GM15510 (cell line): Measurements from ENCODE around the gene ATRX.

Experiments used
- POLR2A ChIP-seq: IDR thresholded peaks from 3 replicates; pipeline ENCODE4 v1.6.1; 2011; ENCODE audit warnings: borderline replicate concordance; ENCODE audit not compliant: insufficient read length; ENCODE audit errors: extremely low read depth

Gene ATRX

DNA sequence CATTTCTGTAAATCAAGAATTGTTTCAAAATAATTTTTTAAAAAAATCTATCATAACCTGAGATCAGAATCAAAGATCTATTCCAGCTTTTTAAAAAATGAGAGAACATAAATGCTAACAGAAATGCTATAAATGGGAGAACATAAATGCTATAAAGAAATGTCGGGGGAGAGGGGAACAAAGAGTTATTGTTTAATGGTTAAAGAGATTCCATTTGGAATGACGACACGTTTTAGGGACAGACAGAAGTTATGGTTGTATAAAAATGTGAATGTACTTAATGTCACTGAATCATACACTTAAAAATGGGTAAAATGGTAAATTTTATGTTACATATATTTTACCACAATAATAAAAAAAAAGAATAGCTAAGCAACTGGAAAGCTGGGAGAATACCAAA, 127.1 kb downstream of the ATRX start:
- TF ChIP-seq POLR2A, result no peak

DNA sequence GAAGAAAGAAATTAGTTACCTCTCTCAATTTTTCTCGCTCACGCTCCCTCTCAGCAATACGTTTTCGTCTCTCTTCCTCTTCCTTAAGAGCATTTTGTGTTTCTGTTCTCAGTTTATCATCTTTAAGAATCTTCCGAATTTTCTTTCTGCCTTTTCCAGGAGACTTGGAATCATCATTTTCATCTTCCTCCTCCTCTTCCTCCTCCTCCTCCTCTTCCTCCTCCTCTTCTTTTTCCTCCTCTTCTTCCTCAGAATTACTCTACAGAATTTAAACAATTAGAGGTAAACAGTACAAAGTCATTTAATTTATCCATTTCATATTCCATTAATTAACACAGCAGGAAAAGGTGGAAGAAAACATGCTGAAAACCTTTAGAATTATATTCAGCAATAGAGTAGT, 133.9 kb downstream of the ATRX start:
- no peak for TF ChIP-seq POLR2A

DNA sequence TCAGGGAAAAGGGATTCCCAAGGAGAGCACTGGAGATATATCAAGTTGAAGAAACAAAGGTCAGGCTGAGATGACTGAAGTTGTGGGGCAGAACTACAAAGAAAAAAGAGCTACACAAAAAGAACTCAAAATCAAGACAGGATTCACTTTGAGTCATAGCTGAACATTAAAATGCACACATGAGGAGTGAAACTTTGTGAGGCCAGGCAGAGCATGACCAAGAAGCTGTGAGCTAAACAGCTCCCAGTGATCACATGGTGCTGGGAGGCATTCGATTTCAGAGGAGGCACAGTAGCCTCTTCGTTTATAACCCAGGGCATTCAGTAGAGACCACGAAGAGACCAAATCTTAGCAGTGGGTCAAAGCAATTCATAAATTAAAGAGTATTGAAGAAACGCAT, 145.3 kb downstream of the ATRX start:
- TF ChIP-seq POLR2A, result no peak

DNA sequence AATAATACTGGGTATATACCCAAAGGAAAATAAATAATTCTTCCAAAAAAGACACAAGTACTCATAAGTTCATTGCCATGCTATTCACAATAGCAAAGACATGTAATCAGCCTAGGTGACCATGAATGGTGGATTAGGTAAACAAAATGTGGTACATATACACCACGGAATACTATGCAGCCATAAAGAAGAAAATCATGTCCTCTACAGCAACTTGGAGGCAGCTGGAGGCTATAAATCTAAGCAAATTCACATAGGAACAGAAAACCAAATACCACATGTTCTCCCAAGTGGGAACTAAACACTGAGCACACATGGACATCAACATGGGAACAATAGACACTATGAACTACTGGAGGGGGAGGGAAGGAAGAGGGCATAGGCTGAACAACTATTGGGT, 146.2 kb downstream of the ATRX start:
- TF ChIP-seq POLR2A, result no peak

DNA sequence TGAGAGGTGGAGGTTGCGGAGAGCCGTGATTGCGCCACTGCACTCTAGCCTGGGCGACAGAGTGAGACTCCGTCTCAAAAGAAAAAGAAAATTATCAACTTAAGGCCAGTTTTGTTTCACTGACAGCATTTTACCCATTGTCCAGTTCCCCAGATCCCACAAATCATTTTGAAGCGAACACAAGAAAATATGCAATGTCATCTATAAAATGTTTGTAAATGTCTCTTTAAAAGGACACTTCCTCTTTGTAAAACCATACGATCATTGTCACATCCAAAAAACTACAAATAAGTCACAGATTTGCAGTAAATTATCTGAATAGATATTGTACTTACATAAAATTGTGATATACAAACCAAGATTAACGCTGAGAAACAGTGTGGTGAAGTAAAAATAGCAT, 147.6 kb downstream of the ATRX start:
- no peak for TF ChIP-seq POLR2A

DNA sequence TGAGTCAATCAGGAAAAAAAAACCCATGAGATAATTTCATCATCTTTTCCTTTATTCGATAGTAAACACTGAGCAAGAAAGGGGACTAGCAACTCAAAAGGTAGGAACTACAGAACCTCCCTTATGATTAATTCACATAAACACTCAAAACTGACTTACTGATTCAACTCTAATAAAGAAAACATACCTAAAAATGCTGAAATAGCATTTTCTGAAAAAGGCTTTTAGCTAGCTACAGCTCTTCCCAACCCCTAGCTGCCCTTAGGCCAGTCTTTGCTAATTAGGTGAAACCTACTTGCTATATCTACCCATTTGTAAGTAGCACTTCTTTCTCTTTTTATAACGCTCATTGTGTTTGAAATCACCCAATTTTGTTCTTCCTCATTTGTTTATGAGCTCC, 150.6 kb downstream of the ATRX start:
- TF ChIP-seq POLR2A, result no peak

DNA sequence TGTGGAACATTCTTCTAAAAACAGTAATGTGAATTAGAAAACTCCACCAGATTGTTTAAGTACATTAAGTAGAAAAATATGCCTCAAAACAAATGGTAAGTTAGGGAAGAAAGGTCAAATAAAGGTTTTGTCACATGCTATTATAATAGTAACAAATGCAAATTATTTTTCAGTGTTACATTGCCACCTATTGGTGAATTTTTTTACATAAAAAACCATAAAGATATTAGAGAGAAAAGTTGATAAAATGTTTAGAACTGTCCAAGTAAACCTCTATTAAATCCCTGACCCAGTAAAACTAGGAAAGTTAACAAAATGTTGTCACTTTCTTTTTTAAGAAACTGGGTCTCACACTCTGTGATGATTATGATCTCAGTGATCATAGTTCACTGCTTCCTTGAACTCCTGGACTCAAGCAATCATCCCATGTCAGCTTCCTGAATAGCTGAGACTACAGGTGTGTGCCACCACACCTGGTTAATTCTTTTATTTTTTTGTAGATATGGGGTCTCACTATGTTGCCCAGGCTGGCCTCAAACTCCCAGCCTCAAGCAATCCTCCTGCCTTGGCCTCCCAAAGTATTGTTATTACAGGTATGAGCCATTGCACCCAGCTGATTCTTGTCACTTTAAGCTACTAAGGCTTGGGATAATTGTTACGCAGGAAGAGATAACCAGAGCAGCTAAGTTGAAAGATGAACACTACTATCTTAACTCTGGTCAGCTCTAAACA, 157.6 kb downstream of the ATRX start:
- no peak for TF ChIP-seq POLR2A

DNA sequence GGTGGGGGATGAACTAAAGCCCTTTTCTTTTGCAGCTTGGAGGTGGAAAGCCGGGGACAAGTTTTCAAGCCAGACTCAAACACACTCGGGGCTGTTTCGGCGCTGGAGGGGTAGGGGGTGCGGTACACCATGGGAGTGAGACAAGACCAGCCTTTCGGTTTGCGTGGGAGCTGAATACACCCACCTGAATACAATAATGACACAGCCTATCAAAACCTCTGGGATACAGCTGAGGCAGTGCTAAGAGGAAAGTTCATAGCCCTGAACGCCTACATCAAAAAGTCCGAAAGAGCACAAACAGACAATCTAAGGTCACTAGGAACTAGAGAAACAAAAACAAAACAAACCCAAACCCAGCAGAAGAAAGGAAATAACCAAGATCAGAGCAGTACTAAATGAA, 163.3 kb downstream of the ATRX start:
- no peak for TF ChIP-seq POLR2A

DNA sequence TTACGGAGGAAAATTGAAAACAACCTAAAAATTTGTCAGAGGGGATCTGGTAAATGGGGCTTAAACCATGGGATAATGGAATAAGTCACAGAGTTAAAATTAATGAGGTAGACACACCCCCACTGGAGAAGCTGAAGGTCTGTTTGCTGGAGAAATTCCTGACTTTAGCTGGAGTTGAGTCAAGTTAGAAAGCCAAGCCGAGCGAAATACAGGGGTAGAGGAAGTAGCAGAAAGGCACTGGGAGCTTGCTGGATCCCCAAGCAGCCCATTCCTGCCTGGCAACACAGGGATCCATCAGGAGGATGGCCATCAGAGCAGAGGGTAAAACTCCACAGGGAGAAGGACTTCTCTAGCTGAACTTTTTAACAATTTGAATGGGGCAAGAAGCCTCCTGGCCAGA, 163.8 kb downstream of the ATRX start:
- no peak for TF ChIP-seq POLR2A

DNA sequence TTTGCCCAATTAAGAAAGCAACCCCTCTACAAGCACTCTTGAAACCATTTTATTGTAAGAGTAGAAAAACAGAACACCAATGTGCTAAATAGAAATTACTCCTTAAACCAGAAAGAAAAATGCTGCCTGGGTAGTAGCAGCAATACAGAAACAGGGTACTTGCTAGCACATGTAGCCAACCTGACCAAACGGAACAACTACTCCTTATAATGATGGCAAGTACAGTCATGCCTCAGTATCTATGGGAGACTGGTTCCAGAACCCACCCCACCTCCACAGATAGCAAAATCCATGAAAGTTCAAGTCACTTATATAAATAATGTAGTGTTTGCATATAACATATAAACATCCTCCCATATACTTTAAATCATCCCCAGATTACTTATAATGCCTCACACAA, 168.8 kb downstream of the ATRX start:
- TF ChIP-seq POLR2A, result no peak

DNA sequence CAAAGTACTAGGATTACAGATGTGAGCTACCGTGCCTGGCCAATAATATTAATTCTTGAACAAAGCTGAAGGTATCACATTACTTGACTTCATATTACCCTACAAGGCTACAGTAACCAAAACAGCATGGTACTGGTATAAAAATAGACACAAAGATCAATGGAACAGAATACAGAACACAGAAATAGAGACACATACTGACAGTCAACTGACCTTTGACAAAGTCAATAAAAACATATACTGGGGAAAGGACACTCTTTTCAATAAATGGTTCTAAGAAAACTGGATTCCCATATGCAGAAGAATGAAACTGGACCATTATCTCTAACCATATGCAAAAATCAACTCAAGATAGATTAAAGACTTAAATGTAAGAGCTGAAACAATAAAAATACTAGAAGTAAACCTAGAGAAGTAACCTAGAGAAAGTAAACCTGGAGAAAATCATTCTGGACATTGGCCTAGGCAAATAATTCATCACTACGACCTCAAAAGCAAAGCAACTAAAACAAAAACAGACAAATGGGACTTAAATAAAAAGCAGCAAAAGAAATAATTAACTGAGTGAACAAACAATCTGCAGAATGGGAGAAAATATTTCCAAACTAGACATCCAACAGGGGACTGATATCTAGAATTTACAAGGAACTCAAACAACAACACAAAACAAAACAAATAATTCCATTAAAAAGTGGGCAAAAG, 182.2 kb downstream of the ATRX start:
- no peak for TF ChIP-seq POLR2A

DNA sequence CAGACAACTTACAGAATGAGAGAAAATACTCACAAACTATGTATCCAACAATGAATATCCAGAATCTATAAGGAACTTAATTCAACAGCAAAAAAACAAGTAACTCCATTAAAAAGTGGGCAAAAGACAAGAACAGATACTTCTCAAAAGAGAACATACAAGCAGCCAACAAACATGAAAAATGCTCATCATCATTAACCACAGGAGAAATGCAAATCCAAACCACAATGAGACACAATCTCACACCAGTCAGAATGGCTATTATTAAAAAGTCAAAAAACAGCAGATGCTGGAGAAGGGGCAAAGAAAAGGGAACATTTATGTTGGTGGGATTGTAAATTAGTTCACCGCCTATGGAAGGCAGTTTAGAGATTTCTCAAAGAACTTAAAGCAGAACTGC, 188.5 kb downstream of the ATRX start:
- no peak for TF ChIP-seq POLR2A

DNA sequence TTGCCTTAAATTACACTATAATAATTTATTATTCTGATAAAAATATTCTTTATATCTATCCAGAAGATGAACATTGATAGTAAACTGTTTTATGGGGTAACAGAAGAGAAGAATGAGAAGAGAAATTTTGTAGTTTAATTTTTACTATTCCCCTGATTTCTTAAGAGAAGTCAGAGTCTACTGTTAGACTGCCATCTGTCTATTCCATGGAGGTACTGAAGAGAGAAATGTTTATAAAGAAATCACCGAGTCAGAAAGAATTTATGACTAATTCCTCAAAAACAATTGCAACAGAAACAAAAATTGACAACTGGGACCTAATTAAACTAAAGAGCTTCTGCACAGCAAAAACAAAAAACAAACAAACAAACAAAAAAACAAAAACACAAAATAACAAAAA, 188.9 kb downstream of the ATRX start:
- TF ChIP-seq POLR2A, result no peak

DNA sequence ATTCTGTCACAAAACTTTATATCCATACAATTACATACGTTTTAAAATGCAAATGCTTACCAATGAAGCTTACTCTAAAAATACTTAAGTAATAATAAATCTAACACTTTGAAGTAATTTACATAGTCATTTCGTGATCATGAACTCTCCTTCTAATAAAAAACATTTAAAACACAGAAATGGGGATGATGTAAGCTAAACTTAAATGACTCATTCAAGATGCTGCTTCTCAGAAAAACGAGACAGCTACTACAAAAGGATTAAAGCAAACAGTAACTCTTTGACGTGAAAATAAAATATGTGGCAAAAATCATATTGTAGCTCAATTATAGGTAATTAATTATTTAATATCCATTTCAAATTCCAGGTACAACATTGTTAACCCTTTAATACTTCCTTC, 190.2 kb downstream of the ATRX start:
- TF ChIP-seq POLR2A, result no peak

DNA sequence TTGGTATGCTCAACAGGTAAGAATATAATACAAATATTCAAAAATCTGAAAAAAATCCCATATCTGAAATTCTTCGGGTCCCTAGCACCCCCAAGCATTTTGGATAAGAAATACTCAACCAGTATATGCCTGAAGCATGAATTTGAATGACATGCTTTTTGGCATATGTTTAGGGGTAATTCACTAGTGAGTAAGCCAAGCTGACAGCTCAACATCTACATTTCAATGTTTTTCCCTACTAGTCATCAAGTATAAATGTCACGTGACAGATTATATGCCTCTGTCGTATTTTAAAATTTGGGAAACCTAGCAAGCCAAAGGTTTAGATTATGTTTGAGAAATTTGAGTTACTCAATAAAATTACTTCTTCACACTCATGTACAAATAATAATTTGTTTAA, 213.7 kb downstream of the ATRX start:
- TF ChIP-seq POLR2A, result no peak

DNA sequence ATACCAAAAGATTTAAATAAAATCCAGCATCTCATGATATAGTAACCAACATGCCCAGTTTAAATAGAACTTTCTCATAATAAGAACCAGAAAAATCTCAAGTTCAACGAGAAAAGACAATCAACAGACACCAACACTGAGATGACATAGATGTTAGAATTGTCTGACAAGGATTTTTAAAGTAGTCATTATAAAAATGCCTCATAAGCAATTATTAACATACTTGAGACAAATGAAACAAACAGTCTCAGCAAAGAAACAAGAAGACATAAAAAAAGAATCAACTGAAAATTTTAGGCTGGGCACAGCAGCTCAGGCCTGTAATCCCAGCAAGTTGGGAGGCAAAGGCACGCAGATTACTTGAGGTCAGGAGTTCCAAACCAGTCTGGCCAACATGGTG, 220.7 kb downstream of the ATRX start:
- no peak for TF ChIP-seq POLR2A
